C4-2B (cell line): ENCODE data around the gene FFAR3.

Experiments used
- CTCF ChIP-seq: fragments of 450-650 bp; conservative IDR thresholded peaks from 2 replicates; pipeline ENCODE4 v1.5.1; 2017; ENCODE audit warnings: mild to moderate bottlenecking
- ZFX ChIP-seq: fragments of 450-650 bp; IDR thresholded peaks from 2 replicates; pipeline ENCODE4 v1.6.1; 2017

- TF ChIP-seq CTCF, result no peak
- no peak for TF ChIP-seq ZFX
These were observed 7.7 kb upstream of the FFAR3 start for GRCh38 chr19:35350591-35350990.
